ENCODE data around the gene CHRNA4.
"Not testable (repeated sequence)": the region's sequence is repeated elsewhere in the genome, so short reads cannot be mapped to it uniquely, and the experiment has no call there.

Gene CHRNA4

DNA sequence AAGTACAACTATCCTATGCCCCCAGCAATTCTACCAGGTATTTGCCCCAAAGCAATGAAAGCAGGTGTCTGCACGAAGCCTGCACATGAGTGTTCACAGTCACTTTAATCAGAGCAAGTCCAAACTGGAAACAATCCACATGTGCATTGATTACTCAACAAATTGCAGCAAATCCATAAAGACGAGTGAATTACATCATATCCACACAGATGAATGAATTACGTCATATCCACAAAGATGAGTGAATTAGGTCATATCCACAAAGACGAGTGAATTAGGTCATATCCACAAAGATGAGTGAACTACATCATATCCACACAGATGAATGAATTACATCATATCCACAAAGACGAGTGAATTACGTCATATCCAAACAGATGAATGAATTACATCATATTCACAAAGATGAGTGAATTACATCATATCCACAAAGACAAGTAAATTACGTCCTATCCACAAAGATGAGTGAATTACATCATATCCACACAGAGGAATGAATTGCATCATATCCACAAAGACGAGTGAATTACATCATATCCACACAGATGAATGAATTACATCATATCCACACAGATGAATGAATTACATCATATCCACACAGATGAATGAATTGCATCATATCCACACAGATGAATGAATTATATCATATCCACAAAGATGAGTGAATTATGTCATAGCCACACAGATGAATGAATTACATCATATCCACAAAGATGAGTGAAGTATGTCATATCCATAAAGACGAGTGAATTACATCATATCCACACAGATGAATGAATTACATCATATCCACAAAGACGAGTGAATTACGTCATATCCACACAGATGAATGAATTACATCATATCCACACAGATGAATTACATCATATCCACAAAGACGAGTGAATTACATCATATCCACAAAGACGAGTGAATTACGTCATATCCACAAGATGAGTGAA is 21.7 kb downstream of the CHRNA4 start:
- H3K4me3 ChIP-seq (ENCODE audit: low read depth, low read length); H3K9me3 ChIP-seq (ENCODE audit: control insufficient read depth, insufficient read depth, low read length); H3K4me1 ChIP-seq (ENCODE audit: control insufficient read depth, insufficient read depth, low read length); H3K9ac ChIP-seq (ENCODE audit: low read depth, low read length); H3K27me3 ChIP-seq (ENCODE audit: control insufficient read depth, insufficient read depth, low read length); H3K36me3 ChIP-seq (ENCODE audit: control insufficient read depth, insufficient read depth, low read length): not testable (repeated sequence)

DNA sequence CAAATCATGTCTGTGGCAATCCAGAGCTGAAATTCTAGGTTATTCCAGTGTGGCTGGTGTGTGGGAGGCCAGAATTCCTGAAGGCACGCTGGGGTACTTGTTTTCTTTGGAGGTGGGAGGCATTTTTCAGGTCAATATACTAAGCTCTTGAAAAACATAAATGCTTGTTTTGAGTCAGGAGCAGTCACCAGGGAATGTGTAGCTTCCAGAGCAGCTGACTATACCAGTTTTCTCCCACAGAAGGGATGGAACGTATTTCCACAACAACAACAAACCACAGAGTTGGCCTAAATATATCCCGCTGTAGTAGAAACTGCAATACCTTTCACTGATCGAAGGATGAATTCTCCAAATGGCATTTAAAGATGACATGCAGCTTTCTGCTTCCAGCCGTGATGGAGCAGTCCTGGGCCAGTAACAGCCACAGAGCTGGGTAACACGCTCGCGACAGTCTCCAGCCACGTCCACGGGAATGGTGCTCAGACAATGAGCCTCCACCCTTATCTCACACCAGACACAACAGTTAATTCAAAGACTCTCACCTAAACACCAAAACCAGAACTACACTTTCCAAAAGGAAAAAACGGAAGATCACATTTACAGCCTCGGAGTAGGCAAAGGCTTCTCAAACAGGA is 23.2 kb downstream of the CHRNA4 start:
- Histone ChIP-seq H3K4me1 (ENCODE audit: control insufficient read depth, insufficient read depth, low read length) (no peaks in the 10 kb centered on the region), H3K4me3 (ENCODE audit: low read depth, low read length) (no peak overlapping the region)

GRCh38 chr20:63336232-63336752 is 24.9 kb downstream of the CHRNA4 start:
- Histone ChIP-seq H3K4me1 (ENCODE audit: control insufficient read depth, insufficient read depth, low read length) (no peaks in the 10 kb centered on the region), H3K36me3 (ENCODE audit: control insufficient read depth, insufficient read depth, low read length) (no peaks in the 10 kb centered on the region), H3K27me3 (ENCODE audit: control insufficient read depth, insufficient read depth, low read length) (no peaks in the 10 kb centered on the region), H3K4me3 (ENCODE audit: low read depth, low read length) (no peak overlapping the region), H3K9me3 (ENCODE audit: control insufficient read depth, insufficient read depth, low read length) (no peaks in the 10 kb centered on the region), H3K9ac (ENCODE audit: low read depth, low read length) (no peak overlapping the region)

More for the DNA sequence above, 23.2 kb downstream of the CHRNA4 start:
- Histone ChIP-seq H3K27me3 (ENCODE audit: control insufficient read depth, insufficient read depth, low read length) (no peaks in the 10 kb centered on the region), H3K9me3 (ENCODE audit: control insufficient read depth, insufficient read depth, low read length) (no peaks in the 10 kb centered on the region), H3K36me3 (ENCODE audit: control insufficient read depth, insufficient read depth, low read length) (no peaks in the 10 kb centered on the region), H3K9ac (ENCODE audit: low read depth, low read length) (no peak overlapping the region)

- Histone ChIP-seq H3K9me3 (ENCODE audit: control insufficient read depth, insufficient read depth, low read length) (no peaks in the 10 kb centered on the region), H3K27me3 (ENCODE audit: control insufficient read depth, insufficient read depth, low read length) (no peaks in the 10 kb centered on the region), H3K36me3 (ENCODE audit: control insufficient read depth, insufficient read depth, low read length) (no peaks in the 10 kb centered on the region), H3K4me3 (ENCODE audit: low read depth, low read length) (no peak overlapping the region), H3K4me1 (ENCODE audit: control insufficient read depth, insufficient read depth, low read length) (no peaks in the 10 kb centered on the region), H3K9ac (ENCODE audit: low read depth, low read length) (no peak overlapping the region)
Measured at GRCh38 chr20:63335711-63336110, 25.4 kb downstream of the CHRNA4 start.

GRCh38 chr20:63335060-63335459 is 26.1 kb downstream of the CHRNA4 start:
- not testable (repeated sequence) for H3K9me3 ChIP-seq (ENCODE audit: control insufficient read depth, insufficient read depth, low read length); H3K4me1 ChIP-seq (ENCODE audit: control insufficient read depth, insufficient read depth, low read length)

DNA sequence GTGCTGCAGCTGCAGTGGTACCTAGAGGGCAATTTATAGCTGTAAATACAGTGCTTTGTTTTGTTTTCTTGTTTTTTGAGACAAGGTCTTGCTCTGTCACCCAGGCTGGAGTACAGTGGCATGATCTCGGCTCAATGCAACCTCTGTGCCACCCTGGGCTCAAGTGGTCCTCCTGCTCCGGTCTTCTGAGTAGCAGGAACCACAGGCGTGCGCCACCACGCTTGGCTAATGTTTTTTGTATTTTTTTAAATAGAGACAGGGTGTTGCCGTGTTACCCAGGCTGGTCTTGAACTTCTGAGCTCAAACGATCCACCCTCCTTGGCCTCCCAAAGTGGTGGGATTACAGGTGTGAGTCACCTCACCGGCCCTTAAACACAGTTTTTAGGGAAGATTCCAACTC is 26.8 kb downstream of the CHRNA4 start:
- H3K27me3 ChIP-seq (ENCODE audit: control insufficient read depth, insufficient read depth, low read length): no peaks in the 10 kb centered on the region
- H3K4me3 ChIP-seq (ENCODE audit: low read depth, low read length): no peak overlapping the region
- no peaks in the 10 kb centered on the region for H3K4me1 ChIP-seq (ENCODE audit: control insufficient read depth, insufficient read depth, low read length)
- no peaks in the 10 kb centered on the region for H3K36me3 ChIP-seq (ENCODE audit: control insufficient read depth, insufficient read depth, low read length)
- no peak overlapping the region for H3K9ac ChIP-seq (ENCODE audit: low read depth, low read length)
- H3K9me3 ChIP-seq (ENCODE audit: control insufficient read depth, insufficient read depth, low read length): no peaks in the 10 kb centered on the region

More at GRCh38 chr20:63335060-63335459, 26.1 kb downstream of the CHRNA4 start:
- H3K4me3 ChIP-seq (ENCODE audit: low read depth, low read length); H3K9ac ChIP-seq (ENCODE audit: low read depth, low read length); H3K27me3 ChIP-seq (ENCODE audit: control insufficient read depth, insufficient read depth, low read length); H3K36me3 ChIP-seq (ENCODE audit: control insufficient read depth, insufficient read depth, low read length): not testable (repeated sequence)

- no peak overlapping the region for H3K4me3 ChIP-seq (ENCODE audit: low read depth, low read length)
- no peaks in the 10 kb centered on the region for H3K27me3 ChIP-seq (ENCODE audit: control insufficient read depth, insufficient read depth, low read length)
- no peak overlapping the region for H3K9ac ChIP-seq (ENCODE audit: low read depth, low read length)
- H3K4me1 ChIP-seq (ENCODE audit: control insufficient read depth, insufficient read depth, low read length): no peaks in the 10 kb centered on the region
- H3K9me3 ChIP-seq (ENCODE audit: control insufficient read depth, insufficient read depth, low read length): no peaks in the 10 kb centered on the region
- no peaks in the 10 kb centered on the region for H3K36me3 ChIP-seq (ENCODE audit: control insufficient read depth, insufficient read depth, low read length)
Measured at GRCh38 chr20:63333241-63333836, 27.8 kb downstream of the CHRNA4 start.

DNA sequence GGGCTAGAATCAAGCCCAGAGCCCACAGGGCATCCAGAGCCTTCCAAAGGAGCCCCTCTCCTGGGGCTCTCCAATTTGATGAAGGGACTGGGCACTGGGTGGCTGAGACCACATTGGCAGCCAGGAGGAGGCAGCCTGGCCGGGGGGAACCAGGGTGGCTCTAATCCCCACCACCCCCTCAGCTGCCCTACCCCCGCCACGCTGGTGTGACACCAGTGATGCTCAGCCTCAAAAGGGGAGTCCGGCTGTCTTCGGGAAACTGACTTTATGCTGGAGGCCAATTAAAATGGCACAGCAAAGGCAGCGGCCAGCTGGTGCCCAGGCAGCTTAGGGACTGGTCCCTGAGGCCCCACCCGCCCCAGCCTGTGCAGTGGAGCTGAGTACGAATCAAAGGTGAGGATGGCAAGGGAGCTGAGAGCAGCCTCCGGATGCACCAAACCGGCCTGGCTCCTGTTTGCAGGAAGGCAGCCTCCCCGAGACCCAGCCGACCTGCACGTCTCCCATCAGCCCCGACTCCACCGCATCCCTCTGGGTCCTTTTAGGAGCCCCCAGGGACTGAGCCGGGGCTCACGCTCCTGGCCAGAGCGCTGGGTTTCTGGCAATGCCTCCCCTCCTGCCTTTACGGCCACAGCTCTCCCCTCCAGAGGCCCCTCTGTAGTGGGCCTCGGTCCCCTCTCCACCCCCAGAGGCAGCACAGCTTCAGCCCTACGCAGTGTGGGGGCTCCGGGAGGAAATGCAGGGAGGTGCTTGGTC is 28.5 kb downstream of the CHRNA4 start:
- H3K27me3 ChIP-seq (ENCODE audit: control insufficient read depth, insufficient read depth, low read length): no peaks in the 10 kb centered on the region
- no peak overlapping the region for H3K9ac ChIP-seq (ENCODE audit: low read depth, low read length)
- no peaks in the 10 kb centered on the region for H3K36me3 ChIP-seq (ENCODE audit: control insufficient read depth, insufficient read depth, low read length)

GRCh38 chr20:63331741-63332400 is 29.3 kb downstream of the CHRNA4 start:
- Histone ChIP-seq H3K27me3 (ENCODE audit: control insufficient read depth, insufficient read depth, low read length) (no peaks in the 10 kb centered on the region), H3K9me3 (ENCODE audit: control insufficient read depth, insufficient read depth, low read length) (no peaks in the 10 kb centered on the region), H3K36me3 (ENCODE audit: control insufficient read depth, insufficient read depth, low read length) (no peaks in the 10 kb centered on the region), H3K4me1 (ENCODE audit: control insufficient read depth, insufficient read depth, low read length) (no peaks in the 10 kb centered on the region), H3K4me3 (ENCODE audit: low read depth, low read length) (no peak overlapping the region), H3K9ac (ENCODE audit: low read depth, low read length) (no peak overlapping the region)

More for the DNA sequence above, 28.5 kb downstream of the CHRNA4 start:
- H3K4me1 ChIP-seq (ENCODE audit: control insufficient read depth, insufficient read depth, low read length): no peaks in the 10 kb centered on the region
- H3K9me3 ChIP-seq (ENCODE audit: control insufficient read depth, insufficient read depth, low read length): no peaks in the 10 kb centered on the region
- H3K4me3 ChIP-seq (ENCODE audit: low read depth, low read length): no peak overlapping the region

GRCh38 chr20:63330940-63331339 is 30.2 kb downstream of the CHRNA4 start:
- no peaks in the 10 kb centered on the region for H3K9me3 ChIP-seq (ENCODE audit: control insufficient read depth, insufficient read depth, low read length)
- H3K4me3 ChIP-seq (ENCODE audit: low read depth, low read length): no peak overlapping the region
- H3K36me3 ChIP-seq (ENCODE audit: control insufficient read depth, insufficient read depth, low read length): no peaks in the 10 kb centered on the region
- H3K27me3 ChIP-seq (ENCODE audit: control insufficient read depth, insufficient read depth, low read length): no peaks in the 10 kb centered on the region
- H3K4me1 ChIP-seq (ENCODE audit: control insufficient read depth, insufficient read depth, low read length): no peaks in the 10 kb centered on the region
- H3K9ac ChIP-seq (ENCODE audit: low read depth, low read length): no peak overlapping the region
